ENCODE results near the gene SIPA1L3. TPM values are rescaled to one million over a fixed set of nuclear protein-coding genes. Genes with fewer than 3 reads are reported as not detected.

Gene SIPA1L3
- total and polyA plus RNA-seq, 12 donors: 2.8 to 24.2 (median 12.3) TPM

- intact Hi-C loops (cut with DNase I): no loop called here
- no peak for TF ChIP-seq CTCF (IDR thresholded peaks at IDR 0.05)
These were observed 140.0 kb downstream of the SIPA1L3 start for GRCh38 chr19:38047049-38047438.

DNA sequence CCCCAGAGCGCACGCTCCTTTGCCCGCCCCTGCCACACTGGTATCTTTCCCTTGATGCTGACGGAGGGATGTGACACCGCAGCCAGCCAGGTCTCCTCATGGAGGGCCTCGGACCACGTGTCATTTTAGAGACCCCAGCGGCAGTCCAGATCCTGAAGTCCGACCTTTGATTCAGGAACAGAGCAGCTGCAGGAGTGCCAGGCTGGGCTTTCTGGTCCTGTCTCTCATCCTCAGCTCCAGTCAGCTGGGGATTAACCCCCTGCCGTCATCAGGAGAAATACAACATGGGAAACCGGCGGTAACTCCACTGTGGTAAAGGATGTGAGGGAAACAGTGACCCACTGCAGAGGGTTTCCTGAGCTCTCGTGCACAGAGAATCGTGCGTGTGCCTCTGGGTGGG lies 140.6 kb downstream of the SIPA1L3 start:
- no peaks in the 10 kb centered on the region for H3K27me3 ChIP-seq
- 78 to 83% methylated on average over 15 of the region's 15 CpGs for WGBS, 2 donors
- H3K4me3 ChIP-seq: no peak overlapping the region
- H3K9me3 ChIP-seq: no peaks in the 10 kb centered on the region
- no peak for TF ChIP-seq CTCF (IDR thresholded peaks at IDR 0.05)
- DNase-seq (no peak), ATAC-seq (no peak)
- H3K36me3 ChIP-seq: no peaks in the 10 kb centered on the region
- intact Hi-C loops (cut with DNase I): no loop called here
- H3K27ac ChIP-seq: peak overlapping the region in 1 of 10 donors; percentile 83
- H3K4me1 ChIP-seq: peaks cover 0 to 16% (median 0%) of the 10 kb centered on the region in 9 donors

More at GRCh38 chr19:38047049-38047438, 140.0 kb downstream of the SIPA1L3 start:
- 86 to 89% methylated on average over 8 of the region's 8 CpGs for WGBS, 2 donors
- Histone ChIP-seq H3K4me3 (no peak overlapping the region), H3K4me1 (peaks cover 0 to 16% (median 0%) of the 10 kb centered on the region in 9 donors), H3K27ac (no peak overlapping the region), H3K9me3 (peaks cover 0 to 4% (median 0%) of the 10 kb centered on the region in 11 donors), H3K36me3 (no peaks in the 10 kb centered on the region), H3K27me3 (no peaks in the 10 kb centered on the region)
- DNase-seq: no peak
- no peak for ATAC-seq

GRCh38 chr19:38049105-38049649 lies 142.2 kb downstream of the SIPA1L3 start:
- intact Hi-C loops (cut with DNase I): no loop called here
- Histone ChIP-seq H3K4me1 (peaks cover 0 to 16% (median 0%) of the 10 kb centered on the region in 9 donors), H3K36me3 (no peaks in the 10 kb centered on the region), H3K27ac (peak overlapping the region in 1 of 10 donors; percentile 83), H3K9me3 (no peaks in the 10 kb centered on the region), H3K4me3 (peak overlapping the region in 1 of 10 donors; percentile 27), H3K27me3 (no peaks in the 10 kb centered on the region)
- 84 to 88% methylated on average over 10 of the region's 10 CpGs for WGBS, 2 donors
- ATAC-seq (peak in 4 of 8 donors; percentile 21 to 46 (median 38)), DNase-seq (no peak)
- no peak for TF ChIP-seq CTCF (IDR thresholded peaks at IDR 0.05)

GRCh38 chr19:38055010-38055409 lies 148.0 kb downstream of the SIPA1L3 start:
- intact Hi-C loops (cut with DNase I): no loop called here
- no peak for DNase-seq
- no peak overlapping the region for H3K27ac ChIP-seq
- TF ChIP-seq CTCF (IDR thresholded peaks at IDR 0.05): no peak
- no peaks in the 10 kb centered on the region for H3K9me3 ChIP-seq
- H3K27me3 ChIP-seq: no peaks in the 10 kb centered on the region
- H3K4me3 ChIP-seq: no peak overlapping the region
- no peaks in the 10 kb centered on the region for H3K36me3 ChIP-seq
- 69 to 77% methylated on average over 9 of the region's 9 CpGs for WGBS, 2 donors
- ATAC-seq: no peak
- H3K4me1 ChIP-seq: peaks cover 0 to 18% (median 3%) of the 10 kb centered on the region in 9 donors
